A549 (cell line): ENCODE results near the gene SCARB1.

ENCODE experiments used
- CTCF ChIP-seq: fragments of >200 bp; sonication (Bioruptor Twin); formaldehyde crosslinking; IDR thresholded peaks from 3 replicates; pipeline ENCODE4 v1.5.1; 2016
- EHF ChIP-seq: fragments of 250-450 bp; sonication (Bioruptor Pico); IDR thresholded peaks from 2 replicates; pipeline ENCODE4 v1.5.0; 2020; ENCODE audit warnings: mild to moderate bottlenecking
- JUNB ChIP-seq: fragments of >200 bp; sonication (Bioruptor Twin); formaldehyde crosslinking; IDR thresholded peaks from 2 replicates; pipeline ENCODE4 v1.6.1; 2016
- POLR2A ChIP-seq: IDR thresholded peaks from 2 replicates; pipeline ENCODE4 v1.6.1; 2012; ENCODE audit warnings: mild to moderate bottlenecking, low read length

- TF ChIP-seq CTCF (no peak), JUNB (no peak), EHF (CRISPR knock-in tag) (no peak), POLR2A (no peak)
Observed at GRCh38 chr12:124822218-124822617, 41.4 kb downstream of the SCARB1 start.
